Upper lobe of right lung (tissue), 1 donor: ENCODE measurements around the gene KRT6A. TPM values are rescaled to one million over a fixed set of nuclear protein-coding genes. Genes with fewer than 3 reads are reported as not detected.

ENCODE experiments used
- ATAC-seq: fragments of 200-7000 bp; cut with Tn5 transposase; one replicate; pipeline ENCODE4 v1.9.1; 2020; ENCODE audit warnings: mild to moderate bottlenecking, moderate library complexity
- DNase-seq: peaks from one replicate; pipeline ENCODE4 v3.0.0-alpha.2; 2020
- H3K27ac ChIP-seq: fragments of 200-600 bp; one replicate; pipeline ENCODE4 v1.8.0; 2022
- H3K27me3 ChIP-seq: fragments of 200-600 bp; one replicate; pipeline ENCODE4 v1.8.0; 2022; ENCODE audit warnings: mild to moderate bottlenecking
- H3K36me3 ChIP-seq: fragments of 200-600 bp; one replicate; pipeline ENCODE4 v1.8.0; 2022
- H3K4me1 ChIP-seq: fragments of 200-600 bp; one replicate; pipeline ENCODE4 v1.8.0; 2022
- H3K4me3 ChIP-seq: fragments of 200-600 bp; one replicate; pipeline ENCODE4 v1.8.0; 2022; ENCODE audit warnings: mild to moderate bottlenecking
- H3K9me3 ChIP-seq: fragments of 200-600 bp; one replicate; pipeline ENCODE4 v1.8.0; 2022
- intact Hi-C: fragments of 100-400 bp; cut with DNase I; formaldehyde crosslinking; loops from one replicate; pipeline ENCODE4 v1.11.0; 2022
- long read RNA-seq: library from polyadenylated mRNA; unstranded; transcript quantifications from one replicate; pipeline ENCODE4 v2.0.0, GENCODE V29; 2021
- total RNA-seq: library from RNA; stranded (reverse); fragmentation: NEBNext Ultra II Directional; extraction: Animal tissue kit (Norgen Biotek cat#: 25700); gene quantifications from one replicate; pipeline ENCODE4 v1.2.1, GENCODE V29; 2021
- TF ChIP-seq, protein P1 (sequence below): fragments of 200-600 bp; IDR thresholded peaks from one replicate; pipeline ENCODE4 v1.8.0; 2022; ENCODE audit warnings: antibody characterized with exemption
- donor health status: DM: no; HTN: yes; CAD: no; lungs with severe emphysema.

The KRT6A gene
- total RNA-seq: 3.0 TPM
- long read RNA-seq, transcript KRT6A-201 (9 exons, 2,310 nt): major isoform, 11 of 12 reads
- long read RNA-seq, partial matches to known transcripts: 1 of 12 reads
- long read RNA-seq, other reads (novel, unspliced or antisense): 0 of 12 reads

- Histone ChIP-seq H3K27ac (no peak within 1 kb of the TSS), H3K36me3 (no peaks in the 10 kb centered on the region), H3K27me3 (no peaks in the 10 kb centered on the region), H3K4me1 (peaks cover 25% of the 10 kb centered on the region), H3K9me3 (no peaks in the 10 kb centered on the region), H3K4me3 (no peak within 1 kb of the TSS)
- DNase-seq (no peak), ATAC-seq (no peak)
- TF ChIP-seq, protein P1, sequence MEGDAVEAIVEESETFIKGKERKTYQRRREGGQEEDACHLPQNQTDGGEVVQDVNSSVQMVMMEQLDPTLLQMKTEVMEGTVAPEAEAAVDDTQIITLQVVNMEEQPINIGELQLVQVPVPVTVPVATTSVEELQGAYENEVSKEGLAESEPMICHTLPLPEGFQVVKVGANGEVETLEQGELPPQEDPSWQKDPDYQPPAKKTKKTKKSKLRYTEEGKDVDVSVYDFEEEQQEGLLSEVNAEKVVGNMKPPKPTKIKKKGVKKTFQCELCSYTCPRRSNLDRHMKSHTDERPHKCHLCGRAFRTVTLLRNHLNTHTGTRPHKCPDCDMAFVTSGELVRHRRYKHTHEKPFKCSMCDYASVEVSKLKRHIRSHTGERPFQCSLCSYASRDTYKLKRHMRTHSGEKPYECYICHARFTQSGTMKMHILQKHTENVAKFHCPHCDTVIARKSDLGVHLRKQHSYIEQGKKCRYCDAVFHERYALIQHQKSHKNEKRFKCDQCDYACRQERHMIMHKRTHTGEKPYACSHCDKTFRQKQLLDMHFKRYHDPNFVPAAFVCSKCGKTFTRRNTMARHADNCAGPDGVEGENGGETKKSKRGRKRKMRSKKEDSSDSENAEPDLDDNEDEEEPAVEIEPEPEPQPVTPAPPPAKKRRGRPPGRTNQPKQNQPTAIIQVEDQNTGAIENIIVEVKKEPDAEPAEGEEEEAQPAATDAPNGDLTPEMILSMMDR: no peak
- intact Hi-C loops: no loop called here
Measured at GRCh38 chr12:52493172-52493571, at the start of gene KRT6A. Gene KRT6A (minus strand): TSS chr12:52493257. CDS start chr12:52493188, 69 bp downstream.

DNA sequence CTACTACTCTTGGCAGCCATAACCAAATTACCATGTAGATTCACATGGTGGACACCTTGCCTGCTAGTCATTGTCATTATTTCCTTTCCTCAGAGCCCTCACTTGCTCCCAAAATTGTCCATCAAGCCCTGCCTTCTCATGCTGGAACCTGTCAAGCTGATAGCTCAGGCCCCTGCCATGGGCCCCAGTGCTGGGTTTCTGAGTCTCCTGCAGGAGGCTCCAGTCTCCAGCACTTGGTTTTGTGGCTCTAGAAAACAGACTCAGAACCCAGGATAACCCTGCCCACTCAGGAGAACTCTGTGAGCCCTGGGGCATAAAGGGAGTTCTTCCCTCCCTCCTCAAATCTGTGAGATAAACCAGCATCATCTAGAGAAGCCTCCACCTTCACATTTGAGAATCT is 49.1 kb upstream of the KRT6A start:
- Histone ChIP-seq H3K4me1 (no peaks in the 10 kb centered on the region), H3K9me3 (no peaks in the 10 kb centered on the region), H3K27me3 (no peaks in the 10 kb centered on the region), H3K36me3 (no peaks in the 10 kb centered on the region), H3K4me3 (no peak overlapping the region), H3K27ac (no peak overlapping the region)
- DNase-seq (no peak), ATAC-seq (no peak)
- TF ChIP-seq, protein P1: no peak
- intact Hi-C loops: no loop called here

GRCh38 chr12:52541709-52542108 is 48.7 kb upstream of the KRT6A start:
- Histone ChIP-seq H3K36me3 (no peaks in the 10 kb centered on the region), H3K4me1 (no peaks in the 10 kb centered on the region), H3K27me3 (no peaks in the 10 kb centered on the region), H3K9me3 (no peaks in the 10 kb centered on the region), H3K4me3 (no peak overlapping the region), H3K27ac (no peak overlapping the region)
- no peak for DNase-seq
- TF ChIP-seq, protein P1: no peak
- intact Hi-C loops: no loop called here
- ATAC-seq: no peak

DNA sequence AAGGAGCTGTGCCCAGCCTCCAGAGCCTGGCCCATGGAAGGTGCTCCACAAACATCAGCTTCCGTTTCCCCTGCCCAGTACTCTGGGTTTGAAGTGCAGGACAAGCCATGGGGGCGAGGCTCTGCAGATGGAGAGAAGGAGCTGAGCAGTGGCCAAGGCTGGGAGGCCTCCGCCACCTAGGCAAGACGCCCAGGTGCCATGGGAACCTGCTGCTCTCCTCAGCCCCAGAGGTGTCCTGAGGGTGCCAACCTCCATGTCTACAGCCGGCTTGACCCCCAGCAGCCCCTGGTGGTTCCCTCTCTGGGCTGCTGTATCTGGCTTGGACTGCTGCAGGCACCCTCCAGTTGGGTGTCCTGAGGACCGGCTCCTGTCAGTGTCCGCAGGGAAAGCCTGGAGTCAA is 47.5 kb upstream of the KRT6A start:
- Histone ChIP-seq H3K4me1 (no peaks in the 10 kb centered on the region), H3K36me3 (no peaks in the 10 kb centered on the region), H3K4me3 (no peak overlapping the region), H3K27ac (no peak overlapping the region), H3K9me3 (no peaks in the 10 kb centered on the region), H3K27me3 (no peaks in the 10 kb centered on the region)
- DNase-seq (no peak), ATAC-seq (no peak)
- intact Hi-C loops: no loop called here
- TF ChIP-seq, protein P1: no peak

- TF ChIP-seq, protein P1: no peak
- intact Hi-C loops: no loop called here
- no peak for ATAC-seq
- no peaks in the 10 kb centered on the region for H3K9me3 ChIP-seq
- no peaks in the 10 kb centered on the region for H3K27me3 ChIP-seq
- no peak overlapping the region for H3K27ac ChIP-seq
- H3K4me3 ChIP-seq: no peak overlapping the region
- no peaks in the 10 kb centered on the region for H3K36me3 ChIP-seq
- DNase-seq: no peak
- no peaks in the 10 kb centered on the region for H3K4me1 ChIP-seq
Measured at GRCh38 chr12:52539821-52540173, 46.7 kb upstream of the KRT6A start.
